HG02885 (cell line): Measurements from ENCODE around the gene HSD11B2.
"Not testable (repeated sequence)": the region's sequence is repeated elsewhere in the genome, so short reads cannot be mapped to it uniquely, and the experiment has no call there.

ENCODE experiments used
- ATAC-seq: cut with Tn5 transposase; IDR thresholded peaks from one replicate; pipeline ENCODE4 v1.9.1; 2021; ENCODE audit warnings: mild to moderate bottlenecking; ENCODE audit not compliant: unreplicated experiment, poor library complexity

The HSD11B2 gene

GRCh38 chr16:67413978-67414911, 16.7 kb upstream of the HSD11B2 start:
- no peak for ATAC-seq

DNA sequence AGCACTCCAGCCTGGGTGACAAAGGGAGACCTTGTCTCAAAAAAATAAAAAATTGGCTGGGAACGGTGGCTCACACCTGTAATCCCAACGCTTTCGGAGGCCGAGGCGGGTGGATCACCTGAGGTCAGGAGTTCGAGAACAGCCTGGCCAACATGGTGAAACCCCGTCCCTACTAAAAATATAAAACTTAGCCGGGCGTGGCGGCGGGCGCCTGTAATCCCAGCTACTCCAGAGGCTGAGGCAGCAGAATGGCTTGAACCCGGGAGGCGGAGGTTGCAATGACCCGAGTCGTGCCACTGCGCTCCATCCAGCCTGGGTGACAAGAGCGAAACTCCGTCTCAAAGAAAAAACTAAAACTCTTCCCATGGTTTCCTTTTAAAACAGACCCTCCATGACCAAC, 15.5 kb upstream of the HSD11B2 start:
- ATAC-seq: not testable (repeated sequence)

GRCh38 chr16:67415872-67416793, 14.8 kb upstream of the HSD11B2 start, which contains the start of gene ZDHHC1:
Gene ZDHHC1, minus strand, starts transcription at chr16:67416477. Its CDS starts 8,702 bp downstream, at chr16:67407775.
- peak; percentile 86 for ATAC-seq

DNA sequence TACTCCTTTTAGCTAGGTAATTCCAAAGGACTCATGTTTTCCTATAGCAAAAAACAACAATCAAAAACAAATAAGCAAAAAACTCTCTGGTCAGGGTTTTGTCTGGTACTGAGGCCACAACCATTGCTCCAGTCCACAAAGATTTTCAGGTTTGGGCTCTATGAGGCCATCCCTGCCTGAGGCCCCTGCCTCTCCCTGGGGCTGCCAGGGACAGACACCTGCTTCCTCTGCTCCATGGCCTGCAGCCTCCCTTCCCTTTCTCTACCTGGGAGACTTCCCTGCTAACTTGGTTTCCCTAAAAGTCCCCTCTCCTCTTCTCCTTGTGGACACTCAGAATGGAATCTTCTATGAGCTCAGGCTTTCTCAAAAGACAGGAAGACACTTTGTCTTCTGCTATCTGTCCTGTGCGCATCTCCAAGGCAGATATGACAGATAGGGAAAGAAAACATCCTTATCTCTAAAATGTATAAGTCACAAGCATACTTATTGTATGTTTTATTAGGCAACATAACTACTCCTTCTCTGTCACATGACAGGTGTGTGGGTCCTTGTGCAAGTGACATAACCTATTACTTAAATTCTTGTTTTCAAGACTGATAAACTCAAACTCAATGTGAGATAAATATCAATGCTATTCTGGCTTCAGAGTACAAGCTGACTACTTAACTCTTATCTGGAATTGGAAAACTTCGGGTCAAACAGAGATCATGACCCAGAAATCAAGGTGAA, 13.4 kb upstream of the HSD11B2 start:
- no peak for ATAC-seq

DNA sequence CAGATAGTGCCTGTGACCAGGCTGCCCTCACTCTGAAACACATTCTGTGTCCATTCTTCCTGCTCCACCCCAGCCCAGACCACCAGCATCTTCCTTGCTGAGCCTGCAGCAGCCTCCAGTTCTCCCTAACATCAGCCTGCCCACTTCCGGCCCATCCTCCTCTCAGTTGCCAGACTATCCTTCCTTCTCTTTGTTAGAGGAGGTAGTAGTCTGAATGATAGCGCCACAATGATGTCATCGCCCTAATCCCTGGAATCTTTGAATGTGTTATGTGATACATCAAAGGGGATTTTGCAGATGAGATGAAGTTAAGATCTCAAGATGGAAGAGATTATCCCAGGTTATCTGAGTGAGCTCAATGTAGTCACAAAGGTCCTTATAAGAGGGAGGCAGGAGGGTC, 11.4 kb upstream of the HSD11B2 start:
- no peak for ATAC-seq

DNA sequence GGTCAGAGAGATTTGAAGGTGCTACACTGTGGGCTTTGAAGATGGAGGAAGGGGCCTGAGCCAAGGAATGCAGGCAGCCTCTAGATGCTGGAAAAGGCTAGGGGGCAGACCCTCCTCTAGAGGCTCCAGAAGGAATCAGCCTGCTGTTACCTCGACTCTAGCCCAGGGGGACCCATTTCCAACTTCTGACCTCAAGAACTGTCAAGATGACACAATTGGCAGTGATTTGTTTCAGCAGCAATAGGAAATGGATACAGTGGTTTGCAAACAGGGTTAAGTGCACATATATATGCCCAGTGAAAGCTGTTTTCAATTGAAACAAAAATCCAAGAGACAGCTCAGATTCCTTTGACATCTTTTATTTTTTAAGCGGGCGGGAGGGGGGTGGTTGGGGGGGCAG, 11.0 kb upstream of the HSD11B2 start:
- no peak for ATAC-seq

DNA sequence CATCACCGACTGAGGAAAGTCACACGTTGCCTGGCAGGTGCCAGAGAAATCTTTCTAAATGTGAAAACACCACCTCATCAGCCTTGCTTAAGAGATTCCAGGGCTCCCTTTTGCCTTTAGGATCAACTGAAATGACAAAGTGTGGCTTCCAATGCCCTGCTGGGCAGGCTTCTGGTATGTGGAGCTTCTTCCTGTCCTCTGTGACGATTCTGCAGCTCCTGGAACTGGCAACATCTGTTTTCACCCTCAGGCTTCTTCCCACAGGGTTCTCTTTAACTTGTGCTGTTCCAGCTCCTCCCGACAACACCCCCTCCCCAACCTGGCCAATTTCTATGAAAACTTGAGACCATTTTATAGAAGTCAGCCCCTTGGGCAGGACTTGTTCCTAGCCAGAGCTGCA, 9.9 kb upstream of the HSD11B2 start:
- no peak for ATAC-seq

DNA sequence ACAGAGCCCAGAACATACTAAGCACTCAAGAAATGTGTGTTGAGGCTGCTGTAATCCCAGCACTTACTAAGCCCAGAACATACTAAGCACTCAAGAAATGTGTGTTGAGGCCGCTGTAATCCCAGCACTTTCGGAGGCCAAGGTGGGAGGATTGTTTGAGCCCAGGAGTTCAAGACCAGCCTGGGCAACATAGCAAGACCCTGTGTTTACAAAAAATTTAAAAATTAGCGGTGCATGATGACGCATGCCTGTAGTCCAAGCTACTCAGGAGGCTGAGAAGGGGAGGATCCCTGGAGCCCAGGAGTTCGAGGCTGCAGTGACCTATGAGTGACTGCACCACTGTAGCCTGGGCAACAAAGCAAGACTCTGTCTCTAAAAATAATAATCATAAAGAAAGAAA, 7.9 kb upstream of the HSD11B2 start:
- ATAC-seq: no peak

DNA sequence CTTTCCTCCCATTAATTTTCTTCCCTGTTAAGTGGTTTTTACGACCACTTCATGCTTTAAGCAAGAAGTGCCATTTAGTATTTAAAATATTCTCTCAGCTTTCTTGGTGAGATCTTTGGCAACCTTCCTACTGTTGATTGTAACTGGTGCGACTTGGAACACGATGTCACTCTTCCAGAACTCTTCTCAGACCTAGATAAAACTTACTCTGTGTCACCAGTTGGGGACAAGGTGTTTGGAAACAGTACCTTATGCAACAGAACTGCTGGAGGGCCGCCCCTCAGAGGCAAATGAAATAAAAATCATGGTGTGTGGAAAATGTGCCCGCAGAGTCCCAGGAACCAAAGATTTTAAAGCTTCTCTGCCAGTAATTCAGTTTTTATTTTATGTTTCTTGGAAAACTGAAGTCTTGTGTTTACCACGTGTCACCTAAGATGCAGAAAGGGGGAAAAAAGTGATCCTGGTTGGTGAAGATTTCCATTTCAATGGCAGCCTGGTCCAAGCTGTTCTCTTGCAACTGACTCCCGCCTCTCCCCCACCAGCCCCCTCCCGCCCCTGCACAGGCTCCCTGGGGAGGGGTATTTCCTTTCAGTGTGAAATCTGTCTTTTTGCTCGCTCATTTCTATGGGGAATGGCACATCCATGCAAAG, 7.2 kb upstream of the HSD11B2 start:
- no peak for ATAC-seq

- no peak for ATAC-seq
Observed at GRCh38 chr16:67424261-67424615, 6.7 kb upstream of the HSD11B2 start.

GRCh38 chr16:67425061-67425460, 5.9 kb upstream of the HSD11B2 start:
- ATAC-seq: no peak

- ATAC-seq: no peak
Observed at GRCh38 chr16:67425580-67425979, 5.3 kb upstream of the HSD11B2 start.

DNA sequence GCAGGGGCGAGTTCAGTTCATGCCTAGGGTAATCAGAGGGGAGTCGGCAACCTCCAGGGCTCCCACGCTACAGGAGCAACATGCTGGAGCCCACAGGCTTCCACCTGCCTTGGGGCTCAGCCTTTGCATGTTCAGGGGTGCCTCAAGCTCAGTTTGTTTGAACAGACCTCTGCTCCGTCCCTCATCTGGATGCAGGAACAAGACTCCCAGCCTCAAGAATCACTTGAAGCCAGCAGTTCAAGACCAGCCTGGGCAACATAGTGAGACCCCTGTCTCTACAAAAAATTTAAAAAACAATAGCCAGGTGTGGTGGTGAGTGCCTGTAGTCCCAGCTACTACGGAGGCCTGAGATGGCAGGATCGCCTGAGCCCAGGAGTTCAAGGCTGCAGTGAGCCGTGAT, 4.9 kb upstream of the HSD11B2 start:
- no peak for ATAC-seq

GRCh38 chr16:67426950-67427349, 4.0 kb upstream of the HSD11B2 start:
- ATAC-seq: no peak

GRCh38 chr16:67428146-67428731, 2.7 kb upstream of the HSD11B2 start:
- peak; percentile 56 for ATAC-seq

GRCh38 chr16:67429053-67429798, 1.7 kb upstream of the HSD11B2 start:
- ATAC-seq: no peak

- no peak for ATAC-seq
Observed at GRCh38 chr16:67429799-67430503, 970 bp upstream of the HSD11B2 start.

- no peak for ATAC-seq
Observed at GRCh38 chr16:67430504-67430976, 381 bp upstream of the HSD11B2 start.
